ENCODE measurements around the gene RABL3.

DNA sequence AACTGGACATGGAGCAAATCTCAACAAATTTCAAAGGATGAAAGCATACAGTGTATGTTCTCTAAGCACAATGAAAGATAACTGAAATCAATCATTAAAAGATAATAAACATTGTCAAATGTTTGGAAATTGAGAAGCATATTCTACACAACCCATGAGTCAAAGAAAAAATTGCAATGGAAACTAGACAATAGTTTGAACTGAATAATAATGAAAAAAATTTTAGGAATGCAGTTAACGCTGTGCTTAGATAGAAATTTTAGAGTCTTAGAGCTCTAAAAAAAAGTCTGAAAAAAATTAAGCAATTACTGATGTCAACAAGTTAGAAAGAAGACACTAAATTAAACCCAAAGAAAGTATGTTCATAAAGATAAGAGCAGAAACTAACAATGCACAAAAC is 15.5 kb downstream of the RABL3 start:
- no peak for TF ChIP-seq POLR2A (IDR thresholded peaks at IDR 0.05; ENCODE audit: low read depth, low read length)
- no peak for TF ChIP-seq TAF1 (IDR thresholded peaks at IDR 0.05; ENCODE audit: low read depth, low read length)
- TF ChIP-seq POLR2AphosphoS5 (IDR thresholded peaks at IDR 0.05; ENCODE audit: low read depth, low read length) = no peak
- no peak for TF ChIP-seq POU2F2 (IDR thresholded peaks at IDR 0.05; ENCODE audit: low read depth, low read length)
- TF ChIP-seq SPI1 (IDR thresholded peaks at IDR 0.05; ENCODE audit: low read depth, low read length) = no peak
- no peak for TF ChIP-seq PAX5 (IDR thresholded peaks at IDR 0.05; ENCODE audit: insufficient read depth, low read length, severe bottlenecking)
